K562 (cell line): ENCODE data around the gene INMT. TPM values are rescaled to one million over a fixed set of nuclear protein-coding genes. Genes with fewer than 3 reads are reported as not detected.

Experiments used
- BRF2 ChIP-seq: IDR thresholded peaks from 3 replicates; pipeline ENCODE4 v1.6.1; 2011; ENCODE audit warnings: borderline replicate concordance, mild to moderate bottlenecking; ENCODE audit not compliant: insufficient read length, insufficient read depth
- FOXP1 ChIP-seq: sonication (generic); formaldehyde crosslinking; IDR thresholded peaks from 2 replicates; pipeline ENCODE4 v1.8.0; 2022; ENCODE audit warnings: mild to moderate bottlenecking, missing genetic modification reagents
- GABPB1 ChIP-seq: sonication (generic); formaldehyde crosslinking; IDR thresholded peaks from 2 replicates; pipeline ENCODE4 v1.8.0; 2022; ENCODE audit warnings: mild to moderate bottlenecking, missing genetic modification reagents
- GTF2F1 ChIP-seq: IDR thresholded peaks from 2 replicates; pipeline ENCODE4 v1.6.1; 2011; ENCODE audit warnings: low read depth, low read length, improper control_type of control experiment
- IFI16 ChIP-seq: fragments of 250-450 bp; sonication (Bioruptor Pico); IDR thresholded peaks from 2 replicates; pipeline ENCODE4 v2.1.2; 2022; ENCODE audit warnings: mild to moderate bottlenecking, inconsistent platforms
- MXI1 ChIP-seq: IDR thresholded peaks from 2 replicates; pipeline ENCODE4 v1.6.1; 2011; ENCODE audit warnings: low read depth, mild to moderate bottlenecking, improper control_type of control experiment, low read length
- NFE2L1 ChIP-seq: fragments of 450-650 bp; IDR thresholded peaks from 2 replicates; pipeline ENCODE4 v1.6.1; 2016; ENCODE audit warnings: missing genetic modification characterization, low read depth, mild to moderate bottlenecking, missing compliant biosample characterization, moderate library complexity, borderline replicate concordance
- PHF8 ChIP-seq: fragments of 200-600 bp; sonication (generic); IDR thresholded peaks from 2 replicates; pipeline ENCODE4 v1.6.1; 2012; ENCODE audit warnings: mixed run types, mild to moderate bottlenecking, inconsistent platforms, low read length, moderate library complexity, borderline replicate concordance
- RNF2 ChIP-seq: sonication (generic); IDR thresholded peaks from 2 replicates; pipeline ENCODE4 v1.6.1; 2016
- SIN3A ChIP-seq, 2 experiments: fragments of 150-350 bp in 1 of 2; IDR thresholded peaks; 2 replicates each; pipeline ENCODE4 v1.6.1; 2011 to 2016; ENCODE audit warnings: borderline replicate concordance in 2 of 2, low read depth in 2 of 2, low read length in 2 of 2, mild to moderate bottlenecking in 2 of 2, moderate library complexity in 2 of 2; ENCODE audit not compliant: control insufficient read depth in 1 of 2
- TEAD2 ChIP-seq: fragments of 450-650 bp; IDR thresholded peaks from 2 replicates; pipeline ENCODE4 v1.6.1; 2016; ENCODE audit warnings: missing genetic modification characterization, control low read depth, missing compliant biosample characterization
- XRCC5 ChIP-seq: fragments of 200-400 bp; formaldehyde crosslinking; IDR thresholded peaks from 2 replicates; pipeline ENCODE4 v1.6.1; 2017; ENCODE audit warnings: low read depth, mild to moderate bottlenecking, low read length
- ZNF766 ChIP-seq: fragments of 200-800 bp; sonication (Bioruptor generic); conservative IDR thresholded peaks from 2 replicates; pipeline ENCODE4 v1.6.1; 2016; ENCODE audit warnings: missing genetic modification characterization, missing compliant biosample characterization
- polyA plus RNA-seq, 8 experiments: library from polyadenylated mRNA; depleted of rRNA in 4 of 8; stranded (reverse) in 5 of 8; unstranded in 3 of 8; fragments of >200 nt; fragmentation: Nextera tagmentation in 2 of 8; fragmentation: Illumina TruSeq in 1 of 8; extraction: Ambion mirVana in 2 of 8; extraction: Trizol in 1 of 8; gene quantifications; 2 replicates each; pipeline versions ENCODE4 v1.2.1 to v1.2.3, GENCODE V29; 2011 to 2014; ENCODE audit warnings: inconsistent platforms in 1 of 8, missing spikeins in 1 of 8
- total RNA-seq, 7 experiments: library from RNA; depleted of rRNA in 6 of 7; stranded (reverse); fragments of >200 nt in 6 of 7; fragmentation: Illumina TruSeq in 2 of 7; extraction: Trizol in 2 of 7; gene quantifications; 2 replicates each; pipeline versions ENCODE4 v1.2.1 to v1.2.3, GENCODE V29; 2011 to 2021; ENCODE audit warnings: low replicate concordance in 1 of 7
- TF ChIP-seq, protein P1 (sequence below): fragments of 450-650 bp; formaldehyde crosslinking; IDR thresholded peaks from 2 replicates; pipeline ENCODE4 v1.4.0; 2020; ENCODE audit warnings: mild to moderate bottlenecking, mixed read lengths
- TF ChIP-seq, protein P2 (sequence below): fragments of 250-450 bp; sonication (Bioruptor Pico); IDR thresholded peaks from 2 replicates; pipeline ENCODE4 v1.8.0; 2022; ENCODE audit warnings: inconsistent platforms, mild to moderate bottlenecking, moderate library complexity, borderline replicate concordance

The INMT gene
- total and polyA plus RNA-seq, 9 of the 15 experiments (the other 6 are each of a cell fraction or from before 2014, with no cell fraction given), result 0.04 to 0.27 TPM; not detected in 7

DNA sequence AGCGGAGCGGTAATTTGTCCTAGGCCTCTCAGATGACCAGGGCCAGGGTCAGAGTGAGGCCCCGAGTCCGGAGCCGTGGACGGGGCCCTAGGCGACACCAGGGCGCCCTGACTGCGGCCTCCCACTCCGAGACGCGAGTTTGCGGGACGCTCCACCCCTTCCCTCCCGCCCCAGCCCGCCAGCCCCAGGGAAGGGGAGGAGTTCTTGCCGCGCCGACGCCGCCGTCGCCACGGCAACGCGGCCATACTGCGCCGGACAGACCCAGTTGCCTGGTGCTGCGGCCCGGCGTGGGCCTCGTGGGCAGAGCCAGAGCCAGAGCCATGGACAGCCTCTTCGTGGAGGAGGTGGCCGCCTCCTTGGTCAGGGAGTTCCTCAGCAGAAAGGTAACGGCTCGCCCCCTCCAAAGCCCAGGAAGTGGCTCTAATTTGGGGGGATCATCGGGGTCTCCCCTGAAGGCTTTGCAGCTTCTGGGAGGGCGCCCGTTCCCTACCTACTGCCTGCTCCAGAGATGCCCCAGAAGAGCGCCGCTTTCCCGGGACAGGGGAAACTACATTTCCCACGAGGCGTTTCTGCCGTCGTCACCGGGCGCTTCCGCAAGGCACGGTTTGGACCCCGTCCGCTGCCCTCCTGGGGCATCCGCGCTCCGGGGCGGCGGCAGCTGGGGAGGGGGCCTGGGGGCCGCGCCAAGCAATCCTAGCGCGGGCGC, 19.4 kb downstream of the INMT start, which contains the start of gene MINDY4 (continued):
- TF ChIP-seq ZNF766 (CRISPR knock-in tag) (no peak), RNF2 (peak; percentile 11; the same call in 1 of the 2 replicates), BRF2 (no peak), GABPB1 (CRISPR knock-in tag) (peak; percentile 66), XRCC5 (no peak), FOXP1 (CRISPR knock-in tag) (no peak), GTF2F1 (no peak), IFI16 (CRISPR knock-in tag) (no peak), MXI1 (peak; percentile 73; the same call in 1 of the 2 replicates), TEAD2 (tag) (no peak), SIN3A (IDR thresholded peaks at IDR 0.05; ENCODE audit: borderline replicate concordance in 2 of 2, control insufficient read depth in 1 of 2, low read depth in 2 of 2, low read length in 2 of 2) (peak; percentile 90 to 91; a peak in 3 of 4 replicates), PHF8 (peak; percentile 71), NFE2L1 (tag) (no peak)
- TF ChIP-seq, protein P1, sequence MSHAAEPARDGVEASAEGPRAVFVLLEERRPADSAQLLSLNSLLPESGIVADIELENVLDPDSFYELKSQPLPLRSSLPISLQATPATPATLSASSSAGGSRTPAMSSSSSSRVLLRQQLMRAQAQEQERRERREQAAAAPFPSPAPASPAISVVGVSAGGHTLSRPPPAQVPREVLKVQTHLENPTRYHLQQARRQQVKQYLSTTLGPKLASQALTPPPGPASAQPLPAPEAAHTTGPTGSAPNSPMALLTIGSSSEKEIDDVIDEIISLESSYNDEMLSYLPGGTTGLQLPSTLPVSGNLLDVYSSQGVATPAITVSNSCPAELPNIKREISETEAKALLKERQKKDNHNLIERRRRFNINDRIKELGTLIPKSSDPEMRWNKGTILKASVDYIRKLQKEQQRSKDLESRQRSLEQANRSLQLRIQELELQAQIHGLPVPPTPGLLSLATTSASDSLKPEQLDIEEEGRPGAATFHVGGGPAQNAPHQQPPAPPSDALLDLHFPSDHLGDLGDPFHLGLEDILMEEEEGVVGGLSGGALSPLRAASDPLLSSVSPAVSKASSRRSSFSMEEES (CRISPR knock-in tag), result no peak
- TF ChIP-seq, protein P2, sequence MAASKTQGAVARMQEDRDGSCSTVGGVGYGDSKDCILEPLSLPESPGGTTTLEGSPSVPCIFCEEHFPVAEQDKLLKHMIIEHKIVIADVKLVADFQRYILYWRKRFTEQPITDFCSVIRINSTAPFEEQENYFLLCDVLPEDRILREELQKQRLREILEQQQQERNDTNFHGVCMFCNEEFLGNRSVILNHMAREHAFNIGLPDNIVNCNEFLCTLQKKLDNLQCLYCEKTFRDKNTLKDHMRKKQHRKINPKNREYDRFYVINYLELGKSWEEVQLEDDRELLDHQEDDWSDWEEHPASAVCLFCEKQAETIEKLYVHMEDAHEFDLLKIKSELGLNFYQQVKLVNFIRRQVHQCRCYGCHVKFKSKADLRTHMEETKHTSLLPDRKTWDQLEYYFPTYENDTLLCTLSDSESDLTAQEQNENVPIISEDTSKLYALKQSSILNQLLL, result no peak
